Neural progenitor cell (in vitro differentiated cells): ENCODE data around the gene INTS1.

Experiments used
- CTCF ChIP-seq: fragments of 200-600 bp; sonication (generic); IDR thresholded peaks from 2 replicates; pipeline ENCODE4 v1.5.1; 2017; ENCODE audit warnings: antibody characterized with exemption, mild to moderate bottlenecking
- EZH2 ChIP-seq: fragments of 200-600 bp; sonication (generic); IDR thresholded peaks from 2 replicates; pipeline ENCODE4 v1.6.1; 2017; ENCODE audit warnings: antibody characterized with exemption, mild to moderate bottlenecking, moderate library complexity
- EZH2phosphoT487 ChIP-seq: fragments of 200-600 bp; sonication (generic); IDR thresholded peaks from 2 replicates; pipeline ENCODE4 v1.6.1; 2017; ENCODE audit warnings: antibody characterized with exemption

GRCh38 chr7:1520539-1521234, 16.5 kb upstream of the INTS1 start:
- TF ChIP-seq CTCF = no peak
- TF ChIP-seq EZH2 = no peak
- no peak for TF ChIP-seq EZH2phosphoT487
